BJ (cell line): ENCODE data around the gene VTI1A. TPM values are rescaled to one million over a fixed set of nuclear protein-coding genes. Genes with fewer than 3 reads are reported as not detected.

ENCODE experiments used
- CTCF ChIA-PET: fragments of 350-600 bp; formaldehyde crosslinking; extraction: SDS; loops from one replicate; lab custom pipeline; 2021; ENCODE audit warnings: antibody characterized with exemption, inconsistent platforms; lab: Yijun Ruan, JAX
- POLR2A ChIA-PET: fragments of 300-600 bp; sonication (Branson Sonifier 250); formaldehyde crosslinking; extraction: SDS; loops from one replicate; lab custom pipeline; 2021; ENCODE audit warnings: antibody characterized with exemption; lab: Charles Lee
- DNase-seq: peaks from one replicate; pipeline ENCODE4 v3.0.0-alpha.2; 2011; ENCODE audit warnings: low read depth
- H3K27me3 ChIP-seq: 2 replicates; pipeline ENCODE4 v1.6.0; 2011; ENCODE audit warnings: low read length; ENCODE audit not compliant: control insufficient read depth, insufficient read depth
- H3K36me3 ChIP-seq: 2 replicates; pipeline ENCODE4 v1.5.1; 2011; ENCODE audit warnings: low read length; ENCODE audit not compliant: control insufficient read depth, insufficient read depth
- H3K4me3 ChIP-seq: 2 replicates; pipeline ENCODE4 v1.5.1; 2011; ENCODE audit warnings: low read depth, mild to moderate bottlenecking, control low read depth, low read length
- CTCF ChIP-seq: IDR thresholded peaks from 2 replicates; pipeline ENCODE4 v1.5.1; 2011; ENCODE audit warnings: low read depth, mild to moderate bottlenecking, control low read depth, inconsistent platforms, low read length, moderate library complexity; ENCODE audit not compliant: insufficient read depth
- polyA plus RNA-seq: library from polyadenylated mRNA; depleted of rRNA; stranded (reverse); fragments of >200 nt; gene quantifications from 2 replicates; pipeline ENCODE4 v1.2.3, GENCODE V29; 2011

The VTI1A gene
- polyA plus RNA-seq, 1 experiment, result 13.4 TPM

GRCh38 chr10:112471878-112472487, 25.0 kb downstream of the VTI1A start:
- ChIA-PET CTCF (interaction anchor here (0.5 to 3.0 kb wide), 36 partner anchors 9 to 1092 kb away, joined by 3 to 13 read pairs (median 3); no protein-coding TSS in a partner anchor), POLR2A (no interaction called here)
- DNase-seq, result no peak
- TF ChIP-seq CTCF, result peak; percentile 66
- no peaks in the 10 kb centered on the region for H3K27me3 ChIP-seq
- H3K4me3 ChIP-seq, result no peak overlapping the region
- H3K36me3 ChIP-seq, result no peaks in the 10 kb centered on the region

GRCh38 chr10:112475575-112476218, 28.7 kb downstream of the VTI1A start:
- TF ChIP-seq CTCF, result peak; percentile 56
- Histone ChIP-seq H3K4me3 (no peak overlapping the region), H3K27me3 (no peaks in the 10 kb centered on the region), H3K36me3 (no peaks in the 10 kb centered on the region)
- ChIA-PET CTCF (interaction anchor here (0.8 to 4.5 kb wide), 11 partner anchors 24 to 1087 kb away, joined by 3 to 37 read pairs (median 3); no protein-coding TSS in a partner anchor), POLR2A (no interaction called here)
- no peak for DNase-seq

- Histone ChIP-seq H3K36me3 (no peaks in the 10 kb centered on the region), H3K4me3 (no peak overlapping the region), H3K27me3 (no peaks in the 10 kb centered on the region)
- ChIA-PET POLR2A (no interaction called here), CTCF (interaction anchor here (1.3 to 1.8 kb wide), 2 partner anchors 9 to 903 kb away, joined by 6 read pairs; no protein-coding TSS in a partner anchor)
- no peak for DNase-seq
- TF ChIP-seq CTCF, result no peak
These were observed 34.6 kb downstream of the VTI1A start for GRCh38 chr10:112481602-112482001.

- Histone ChIP-seq H3K4me3 (no peak overlapping the region), H3K27me3 (no peaks in the 10 kb centered on the region), H3K36me3 (no peaks in the 10 kb centered on the region)
- no peak for DNase-seq
- CTCF ChIA-PET, result interaction anchor here (0.6 to 0.8 kb wide), 2 partner anchors 12 to 971 kb away, joined by 3 read pairs; no protein-coding TSS in a partner anchor
- TF ChIP-seq CTCF, result no peak
- POLR2A ChIA-PET, result no interaction called here
These were observed 37.4 kb downstream of the VTI1A start for GRCh38 chr10:112484399-112484798.

GRCh38 chr10:112487964-112488363, 40.9 kb downstream of the VTI1A start:
- H3K4me3 ChIP-seq, result no peak overlapping the region
- H3K36me3 ChIP-seq, result no peaks in the 10 kb centered on the region
- TF ChIP-seq CTCF, result no peak
- H3K27me3 ChIP-seq, result no peaks in the 10 kb centered on the region
- CTCF ChIA-PET, result interaction anchor here (1.4 to 2.7 kb wide), 2 partner anchors 16 to 17 kb away, joined by 3 to 10 read pairs; no protein-coding TSS in a partner anchor
- POLR2A ChIA-PET, result no interaction called here
- no peak for DNase-seq
